NCI-H2107 treated with DMSO at 0.1 percent for 48 hours (cell line): Measurements from ENCODE around the gene SDK2.

Experiments
- DNase-seq: peaks from one replicate; lab custom pipeline; 2025; ENCODE audit not compliant: unreplicated experiment; lab: John Stamatoyannopoulos, UW

Gene SDK2

GRCh38 chr17:73634629-73635028 is 9.6 kb downstream of the SDK2 start:
- peak; percentile 41 for DNase-seq

GRCh38 chr17:73633736-73634135 is 10.5 kb downstream of the SDK2 start:
- no peak for DNase-seq

GRCh38 chr17:73632513-73632912 is 11.7 kb downstream of the SDK2 start:
- DNase-seq = no peak

- no peak for DNase-seq
Observed at GRCh38 chr17:73630965-73631595, 13.2 kb downstream of the SDK2 start.

- DNase-seq = no peak
Observed at GRCh38 chr17:73630531-73630930, 13.7 kb downstream of the SDK2 start.

GRCh38 chr17:73628642-73629552 is 15.3 kb downstream of the SDK2 start:
- no peak for DNase-seq

GRCh38 chr17:73625991-73626673 is 18.1 kb downstream of the SDK2 start:
- no peak for DNase-seq

GRCh38 chr17:73625006-73625405 is 19.2 kb downstream of the SDK2 start:
- no peak for DNase-seq

- DNase-seq = no peak
Observed at GRCh38 chr17:73624496-73624988, 19.7 kb downstream of the SDK2 start.

GRCh38 chr17:73623818-73624217 is 20.4 kb downstream of the SDK2 start:
- DNase-seq = no peak

GRCh38 chr17:73623247-73623646 is 21.0 kb downstream of the SDK2 start:
- no peak for DNase-seq

- no peak for DNase-seq
Observed at GRCh38 chr17:73622381-73622780, 21.9 kb downstream of the SDK2 start.

- no peak for DNase-seq
Observed at GRCh38 chr17:73621685-73622084, 22.6 kb downstream of the SDK2 start.

GRCh38 chr17:73620414-73620813 is 23.8 kb downstream of the SDK2 start:
- no peak for DNase-seq

GRCh38 chr17:73617501-73617900 is 26.7 kb downstream of the SDK2 start:
- DNase-seq = no peak

GRCh38 chr17:73616873-73617404 is 27.3 kb downstream of the SDK2 start:
- no peak for DNase-seq

- DNase-seq = no peak
Observed at GRCh38 chr17:73616120-73616872, 27.9 kb downstream of the SDK2 start.

- no peak for DNase-seq
Observed at GRCh38 chr17:73614256-73614655, 30.0 kb downstream of the SDK2 start.

GRCh38 chr17:73613271-73614233 is 30.7 kb downstream of the SDK2 start:
- DNase-seq = no peak
